ENCODE results near the gene VPS35L. TPM values are rescaled to one million over a fixed set of nuclear protein-coding genes. Genes with fewer than 3 reads are reported as not detected.

The VPS35L gene
- total and polyA plus RNA-seq, 8 donors, result 15.2 to 205 (median 29.7) TPM

- Histone ChIP-seq H3K4me3 (no peak overlapping the region), H3K9me3 (no peaks in the 10 kb centered on the region), H3K27me3 (no peaks in the 10 kb centered on the region), H3K36me3 (peaks cover 11 to 92% (median 54%) of the 10 kb centered on the region in 4 donors), H3K27ac (no peak overlapping the region), H3K4me1 (peaks cover 0 to 13% (median 9%) of the 10 kb centered on the region in 4 donors)
- intact Hi-C loops (cut with DNase I; ENCODE audit: low total_unique reads), result no loop called here
- 53 to 67% (median 56%) methylated on average over 6 of the region's 6 CpGs for WGBS, 5 donors
- TF ChIP-seq, protein P1, sequence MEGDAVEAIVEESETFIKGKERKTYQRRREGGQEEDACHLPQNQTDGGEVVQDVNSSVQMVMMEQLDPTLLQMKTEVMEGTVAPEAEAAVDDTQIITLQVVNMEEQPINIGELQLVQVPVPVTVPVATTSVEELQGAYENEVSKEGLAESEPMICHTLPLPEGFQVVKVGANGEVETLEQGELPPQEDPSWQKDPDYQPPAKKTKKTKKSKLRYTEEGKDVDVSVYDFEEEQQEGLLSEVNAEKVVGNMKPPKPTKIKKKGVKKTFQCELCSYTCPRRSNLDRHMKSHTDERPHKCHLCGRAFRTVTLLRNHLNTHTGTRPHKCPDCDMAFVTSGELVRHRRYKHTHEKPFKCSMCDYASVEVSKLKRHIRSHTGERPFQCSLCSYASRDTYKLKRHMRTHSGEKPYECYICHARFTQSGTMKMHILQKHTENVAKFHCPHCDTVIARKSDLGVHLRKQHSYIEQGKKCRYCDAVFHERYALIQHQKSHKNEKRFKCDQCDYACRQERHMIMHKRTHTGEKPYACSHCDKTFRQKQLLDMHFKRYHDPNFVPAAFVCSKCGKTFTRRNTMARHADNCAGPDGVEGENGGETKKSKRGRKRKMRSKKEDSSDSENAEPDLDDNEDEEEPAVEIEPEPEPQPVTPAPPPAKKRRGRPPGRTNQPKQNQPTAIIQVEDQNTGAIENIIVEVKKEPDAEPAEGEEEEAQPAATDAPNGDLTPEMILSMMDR (IDR thresholded peaks at IDR 0.05), result no peak
- TF ChIP-seq POLR2A (IDR thresholded peaks at IDR 0.05), result no peak
- TF ChIP-seq POLR2AphosphoS5 (IDR thresholded peaks at IDR 0.05), result no peak
- TF ChIP-seq EP300 (IDR thresholded peaks at IDR 0.05), result no peak
- DNase-seq, result no peak
These were observed 43.5 kb downstream of the VPS35L start for GRCh38 chr16:19598805-19599510.

- Histone ChIP-seq H3K36me3 (peaks cover 11 to 89% (median 56%) of the 10 kb centered on the region in 4 donors), H3K4me1 (peaks cover 0 to 9% (median 4%) of the 10 kb centered on the region in 4 donors), H3K27ac (no peak overlapping the region), H3K4me3 (no peak overlapping the region), H3K9me3 (no peaks in the 10 kb centered on the region), H3K27me3 (no peaks in the 10 kb centered on the region)
- intact Hi-C loops (cut with DNase I; ENCODE audit: low total_unique reads), result loop anchor here (5.0 kb wide), 1 partner anchor 287 kb away; no protein-coding TSS in a partner anchor
- no peak for TF ChIP-seq EP300 (IDR thresholded peaks at IDR 0.05)
- DNase-seq, result no peak
- 59 to 73% (median 67%) methylated on average over 5 of the region's 5 CpGs for WGBS, 5 donors
These were observed 44.6 kb downstream of the VPS35L start for GRCh38 chr16:19599968-19600716.

GRCh38 chr16:19601083-19601976 is 45.8 kb downstream of the VPS35L start:
- Histone ChIP-seq H3K36me3 (peaks cover 10 to 89% (median 64%) of the 10 kb centered on the region in 4 donors), H3K4me3 (no peak overlapping the region), H3K27ac (no peak overlapping the region), H3K9me3 (no peaks in the 10 kb centered on the region), H3K27me3 (no peaks in the 10 kb centered on the region), H3K4me1 (no peaks in the 10 kb centered on the region)
- peak in 1 of 2 donors; percentile 72 for DNase-seq
- TF ChIP-seq, protein P1 (IDR thresholded peaks at IDR 0.05), result peak in 5 of 7 experiments; percentile 20 to 75 (median 56)
- TF ChIP-seq POLR2A (IDR thresholded peaks at IDR 0.05) (no peak), POLR2AphosphoS5 (IDR thresholded peaks at IDR 0.05) (no peak), EP300 (IDR thresholded peaks at IDR 0.05) (no peak)
- WGBS, 5 donors, result 60 to 63% (median 62%) methylated on average over 13 of the region's 13 CpGs
- intact Hi-C loops (cut with DNase I; ENCODE audit: low total_unique reads), result loop anchor here (5.0 kb wide), 1 partner anchor 286 kb away; no protein-coding TSS in a partner anchor

GRCh38 chr16:19604911-19605310 is 49.4 kb downstream of the VPS35L start:
- DNase-seq, result no peak
- TF ChIP-seq POLR2A (IDR thresholded peaks at IDR 0.05) (no peak), EP300 (IDR thresholded peaks at IDR 0.05) (no peak), POLR2AphosphoS5 (IDR thresholded peaks at IDR 0.05) (no peak)
- TF ChIP-seq, protein P1 (IDR thresholded peaks at IDR 0.05), result no peak
- 84 to 96% (median 89%) methylated on average over 4 of the region's 4 CpGs for WGBS, 5 donors
- H3K4me1 ChIP-seq, result no peaks in the 10 kb centered on the region
- intact Hi-C loops (cut with DNase I; ENCODE audit: low total_unique reads), result loop anchor here (5.0 kb wide), 1 partner anchor 282 kb away; no protein-coding TSS in a partner anchor
- H3K36me3 ChIP-seq, result peaks cover 13 to 94% (median 72%) of the 10 kb centered on the region in 4 donors
- H3K27ac ChIP-seq, result no peak overlapping the region
- H3K9me3 ChIP-seq, result no peaks in the 10 kb centered on the region
- no peaks in the 10 kb centered on the region for H3K27me3 ChIP-seq
- H3K4me3 ChIP-seq, result no peak overlapping the region

Measured in stomach (tissue), 9 donors.